Mucosa of gallbladder (tissue), 1 donor: Measurements from ENCODE around the gene ZBTB7C. TPM values are rescaled to one million over a fixed set of nuclear protein-coding genes. Genes with fewer than 3 reads are reported as not detected.

ENCODE experiments used
- DNase-seq: peaks from one replicate; pipeline ENCODE4 v3.0.0-alpha.2; 2020; ENCODE audit warnings: low spot score
- total RNA-seq: library from RNA; stranded (reverse); gene quantifications from one replicate; pipeline ENCODE4 v1.2.1, GENCODE V29; 2021
- donor health status: DM: no; HTN: no; CAD: no.

ZBTB7C gene
- total RNA-seq, 1 donor from 2014 or later = 24.1 TPM

DNA sequence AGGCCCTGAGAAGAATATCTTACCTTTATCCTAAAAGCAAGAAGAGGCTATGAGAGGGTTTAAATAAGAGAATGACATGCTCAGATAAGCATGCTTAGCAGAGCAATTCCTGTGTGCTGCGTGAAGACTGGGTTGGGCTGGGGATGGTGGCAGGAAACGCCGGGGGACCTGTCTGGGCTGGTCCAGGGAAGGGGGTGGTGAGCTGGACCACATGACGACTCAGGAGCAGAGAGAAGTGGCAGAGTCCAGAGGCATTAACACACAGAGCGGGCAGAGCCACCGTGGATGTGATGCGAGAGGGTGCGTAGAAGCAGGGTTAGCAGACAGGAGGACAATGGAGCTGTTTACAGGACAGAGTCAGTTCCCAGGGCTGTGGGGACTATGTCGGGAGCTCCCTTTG is 84.5 kb downstream of the ZBTB7C start:
- DNase-seq = no peak

DNA sequence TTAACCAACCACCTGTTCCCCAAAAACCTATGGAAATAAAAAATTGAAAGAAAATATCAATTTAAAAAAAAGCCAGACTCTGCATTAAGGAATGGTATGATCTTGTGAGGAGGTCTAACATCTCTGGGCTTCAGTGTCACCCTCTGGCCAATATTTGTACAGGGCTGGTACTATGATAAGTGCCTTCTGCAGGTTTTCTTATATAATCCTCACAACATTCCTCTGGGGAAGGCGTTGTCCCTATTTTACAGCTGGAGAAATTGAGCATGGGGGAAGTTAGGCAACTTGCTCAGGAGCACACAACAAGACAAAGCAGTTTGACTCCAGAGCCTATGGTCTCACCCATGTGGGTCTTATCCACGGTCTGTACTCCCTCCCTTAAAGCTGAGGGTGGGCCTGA is 86.0 kb downstream of the ZBTB7C start:
- DNase-seq = no peak

DNA sequence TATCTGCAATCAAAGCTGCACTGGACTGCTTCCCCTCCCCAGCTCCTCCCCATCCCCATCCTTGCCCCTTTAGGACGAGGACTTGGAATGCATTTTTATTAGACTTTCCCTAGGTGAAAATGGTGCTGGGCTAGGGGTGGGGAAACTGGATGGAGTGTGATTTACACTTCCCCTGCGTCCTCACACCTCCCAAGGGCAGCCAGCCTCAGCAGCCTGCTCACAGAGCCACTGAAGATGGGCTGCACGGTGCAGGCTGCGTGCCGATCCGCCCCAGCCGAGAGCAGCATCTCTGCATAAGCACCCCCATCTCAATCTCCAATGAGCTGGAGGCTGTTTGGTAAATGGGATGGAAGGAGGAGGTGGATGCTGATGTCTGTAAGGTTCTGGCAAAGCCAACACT is 87.6 kb downstream of the ZBTB7C start:
- no peak for DNase-seq

DNA sequence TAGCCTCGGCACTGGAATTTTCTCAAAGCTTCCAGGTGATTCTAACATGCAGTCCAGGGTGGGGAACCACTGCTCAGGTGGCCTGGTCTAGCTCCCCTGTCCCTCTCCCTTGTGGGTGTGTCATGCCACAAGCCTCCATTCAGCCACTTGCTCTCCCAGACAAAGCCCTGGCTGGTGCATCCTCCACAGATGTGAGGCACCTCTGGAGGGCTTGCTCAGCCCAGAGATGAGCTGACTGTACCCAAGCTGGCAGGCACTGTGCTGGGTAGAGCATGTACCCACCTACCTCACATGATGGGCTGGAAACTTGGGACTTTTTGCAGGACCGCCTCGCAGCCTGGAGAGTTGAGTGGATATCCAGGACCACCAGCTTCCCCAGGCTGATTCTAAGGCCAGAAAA is 88.1 kb downstream of the ZBTB7C start:
- DNase-seq = no peak

DNA sequence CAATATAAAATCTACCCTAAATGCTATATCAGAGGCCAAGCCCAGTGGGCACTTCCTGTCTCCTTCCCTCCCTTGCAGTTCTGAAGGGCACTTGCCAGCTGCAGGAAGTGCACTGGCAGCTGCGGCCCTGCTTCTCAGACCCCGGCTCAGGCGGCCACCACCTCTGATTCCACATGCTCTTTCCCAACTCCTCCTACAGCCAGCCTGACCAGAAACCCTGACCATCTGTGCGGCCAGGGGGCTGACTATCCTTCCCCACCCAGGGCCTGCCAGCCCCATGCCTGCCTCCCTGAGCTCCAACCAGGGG is 88.6 kb downstream of the ZBTB7C start:
- DNase-seq = no peak

DNA sequence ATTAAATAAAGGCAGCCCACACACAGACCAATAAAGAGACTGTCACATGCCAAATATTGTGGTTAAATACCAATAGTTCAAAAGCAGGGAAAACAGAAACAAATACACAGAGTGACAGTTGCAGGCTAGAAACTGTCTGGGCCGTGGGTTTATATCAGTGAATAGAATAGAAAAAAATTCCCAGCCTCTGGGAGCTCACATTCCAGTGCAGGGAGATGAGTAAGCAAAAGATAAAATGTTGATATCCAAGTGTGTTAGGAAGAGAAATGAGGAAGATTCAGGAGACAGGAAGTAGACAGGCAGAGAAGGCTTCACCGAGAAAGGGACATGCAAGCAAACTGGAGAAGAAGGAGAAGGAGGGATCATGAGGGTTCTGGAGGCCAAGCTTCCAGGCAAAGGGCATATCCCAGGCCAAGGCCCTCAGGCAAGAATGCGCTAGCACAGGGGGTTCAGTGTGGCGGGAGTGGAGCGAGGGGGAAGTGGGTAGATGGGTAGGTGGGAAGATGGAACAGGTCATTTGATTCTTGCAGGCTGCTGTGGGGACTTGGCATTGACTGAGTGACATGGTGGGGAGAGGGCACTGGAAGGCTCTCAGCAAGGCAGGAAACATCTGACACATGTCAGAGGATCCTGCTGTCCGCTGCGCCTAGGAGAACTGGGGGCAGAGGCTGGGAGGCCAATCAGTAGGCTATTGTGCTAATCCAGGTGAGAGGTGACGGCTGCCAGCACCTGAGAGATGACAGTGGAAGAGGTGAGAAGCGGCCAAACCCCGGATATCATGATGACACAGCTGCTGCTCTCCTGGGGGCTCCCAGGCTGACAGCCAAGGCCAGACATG is 89.2 kb downstream of the ZBTB7C start:
- DNase-seq = no peak

DNA sequence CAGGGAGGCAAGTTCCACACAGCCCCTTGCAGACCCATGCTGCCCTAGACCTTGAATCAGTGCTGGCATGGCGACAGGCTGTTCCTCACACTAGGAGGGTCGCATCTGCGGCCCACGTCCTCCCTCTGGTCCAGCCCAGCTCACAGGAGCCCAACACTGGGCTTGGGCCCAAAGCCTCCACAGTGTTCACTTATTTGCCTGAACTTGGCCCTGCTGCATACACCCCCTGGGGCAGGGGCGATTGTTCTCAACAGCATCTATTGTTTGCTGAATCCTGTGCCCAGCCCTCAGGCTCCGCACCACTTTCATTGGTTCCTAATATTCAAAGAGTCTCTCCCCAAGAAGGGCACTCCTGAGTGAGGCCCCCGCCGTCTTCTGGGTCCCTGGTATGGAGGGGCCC is 90.7 kb downstream of the ZBTB7C start:
- DNase-seq = no peak

DNA sequence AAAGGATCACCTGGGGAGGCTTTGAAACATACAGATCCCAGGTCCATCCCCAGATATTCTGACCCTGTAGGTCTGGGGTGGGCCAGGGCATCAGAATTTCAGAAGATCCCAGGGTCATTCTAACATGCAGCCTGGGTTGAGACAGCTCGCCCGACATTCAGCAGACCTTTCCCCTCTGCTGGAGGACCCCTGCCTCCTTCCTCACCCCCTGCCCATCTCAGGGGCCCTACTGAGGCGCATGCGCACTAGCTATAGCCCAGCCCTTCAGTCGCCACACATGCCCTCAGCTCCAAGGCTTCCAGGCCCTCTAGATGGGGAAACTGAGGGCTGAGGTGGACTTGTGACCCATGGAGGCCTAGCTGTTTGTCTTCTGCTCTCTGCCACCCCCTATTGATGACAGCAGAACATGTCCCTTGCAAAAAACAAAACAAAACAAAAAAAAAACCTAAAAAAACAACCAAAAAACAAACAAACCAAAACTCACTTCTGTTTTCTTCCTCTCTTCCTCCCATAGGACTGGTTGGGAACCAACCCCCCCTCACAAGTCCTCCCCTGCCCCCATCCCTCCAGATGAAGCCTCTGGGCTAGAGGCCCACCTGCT is 91.3 kb downstream of the ZBTB7C start:
- no peak for DNase-seq

DNA sequence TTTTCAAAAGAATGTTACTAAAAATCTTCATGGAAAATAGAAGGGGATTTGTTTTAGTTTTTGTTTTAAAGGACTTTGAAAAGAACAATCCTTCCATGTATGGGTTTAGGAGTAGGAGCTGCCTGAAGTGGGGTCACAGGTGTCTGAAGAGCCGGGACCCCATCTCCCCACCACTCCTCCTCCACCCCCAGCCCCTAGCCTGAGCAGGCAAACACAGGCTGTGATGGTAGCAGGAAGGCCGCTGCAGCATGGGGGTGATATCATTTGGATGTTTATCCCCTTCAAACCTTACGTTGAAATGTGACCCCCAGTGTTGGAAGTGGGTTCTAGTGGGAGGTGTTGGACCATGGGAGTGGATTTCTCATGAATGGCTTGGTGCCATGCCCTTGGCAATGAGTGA is 93.0 kb downstream of the ZBTB7C start:
- DNase-seq = no peak

DNA sequence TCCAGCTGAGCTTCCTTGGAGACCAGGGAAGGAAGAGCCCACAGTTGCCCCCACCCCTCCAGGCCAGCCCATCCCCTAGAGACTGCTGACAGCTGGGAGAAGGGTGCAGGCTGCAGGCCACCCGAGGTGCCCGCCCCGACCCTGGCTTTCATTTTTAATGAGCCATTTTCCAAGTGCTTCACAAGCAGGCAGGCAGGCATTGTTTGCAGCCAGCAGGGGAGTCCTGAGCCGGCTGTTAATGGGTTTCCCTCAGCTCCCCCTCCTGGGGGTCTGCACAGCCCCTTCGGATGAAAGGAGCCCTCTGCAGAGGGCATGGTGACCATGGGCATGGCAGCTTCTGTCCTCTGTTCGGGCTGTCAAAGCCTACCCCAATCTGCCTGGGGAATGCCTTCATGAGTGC is 94.5 kb downstream of the ZBTB7C start:
- no peak for DNase-seq

DNA sequence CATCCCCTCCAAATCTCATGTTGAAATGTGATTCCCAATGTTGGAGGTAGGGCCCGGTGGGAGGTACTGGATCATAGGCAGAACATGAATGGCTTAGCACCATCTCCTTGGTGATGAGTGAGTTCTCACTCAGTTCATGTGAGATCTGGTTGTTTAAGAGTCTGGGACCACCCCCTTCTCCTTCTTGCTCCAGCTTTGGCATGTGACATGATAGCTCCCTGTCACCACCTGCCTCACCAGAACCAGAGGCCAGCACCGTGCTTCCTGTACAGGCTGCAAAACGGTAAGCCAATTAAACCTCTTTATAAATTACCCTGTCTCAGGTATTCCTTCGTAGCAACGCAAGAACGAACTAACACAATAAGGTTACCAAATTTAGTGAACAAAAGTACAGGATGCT is 95.4 kb downstream of the ZBTB7C start:
- DNase-seq = no peak

DNA sequence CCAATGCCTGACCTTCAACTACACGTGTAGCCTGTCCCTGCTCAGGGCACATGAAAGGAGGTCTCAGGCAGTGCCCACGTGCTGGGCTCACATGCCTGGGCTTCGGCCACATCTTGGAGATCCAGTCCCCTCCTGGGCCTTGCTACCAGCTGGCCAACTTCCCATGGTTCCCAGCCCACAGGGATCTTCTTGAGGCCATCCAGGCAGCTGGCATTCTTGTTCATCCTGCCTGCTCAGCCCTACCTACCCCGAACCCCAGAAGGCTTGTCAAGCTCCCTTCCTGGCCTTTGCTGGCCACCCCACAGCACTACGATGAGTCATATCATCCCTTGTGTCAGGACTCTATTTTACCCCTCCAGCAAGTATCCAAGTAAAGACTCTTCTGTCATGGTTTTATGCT is 97.1 kb downstream of the ZBTB7C start:
- DNase-seq = no peak

DNA sequence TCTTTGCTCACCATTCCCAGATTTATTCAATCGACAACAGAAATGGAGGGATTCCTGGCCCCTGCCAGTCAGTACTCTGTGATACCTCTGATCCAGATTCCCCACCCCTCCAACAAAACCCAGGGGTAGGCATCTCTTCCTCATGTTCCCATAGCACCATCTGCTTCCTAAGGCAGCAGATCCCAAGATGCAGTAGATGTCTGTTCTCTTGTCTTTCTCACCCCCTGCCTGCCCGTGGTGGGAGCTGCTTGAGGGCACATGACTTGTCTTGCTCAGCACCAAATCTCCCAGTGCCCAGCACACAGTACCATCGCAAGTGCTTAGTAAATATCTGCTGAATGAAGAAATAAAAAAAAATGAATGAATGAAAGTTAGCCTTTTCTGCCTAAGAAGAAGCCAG is 98.2 kb downstream of the ZBTB7C start:
- no peak for DNase-seq

DNA sequence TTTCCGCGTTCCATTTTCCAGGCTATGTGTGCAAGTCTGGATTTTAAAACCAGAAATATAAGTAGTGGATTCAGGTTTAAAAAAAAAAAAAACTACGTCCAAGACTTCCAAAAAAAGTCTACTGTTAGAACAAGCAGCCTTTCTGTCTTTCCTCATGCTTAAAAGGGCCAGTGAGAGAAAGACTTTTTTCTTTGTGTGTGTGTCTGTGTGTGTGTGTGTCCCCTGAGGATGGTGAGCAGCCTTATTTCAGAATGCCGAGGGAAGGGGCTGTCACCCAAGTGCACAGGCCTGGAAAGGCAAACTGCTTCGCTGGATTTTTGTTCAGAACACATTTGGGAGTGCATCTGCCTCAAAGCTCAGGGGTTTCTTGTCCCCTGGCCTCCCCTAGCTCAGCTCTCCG is 98.8 kb downstream of the ZBTB7C start:
- DNase-seq = no peak

DNA sequence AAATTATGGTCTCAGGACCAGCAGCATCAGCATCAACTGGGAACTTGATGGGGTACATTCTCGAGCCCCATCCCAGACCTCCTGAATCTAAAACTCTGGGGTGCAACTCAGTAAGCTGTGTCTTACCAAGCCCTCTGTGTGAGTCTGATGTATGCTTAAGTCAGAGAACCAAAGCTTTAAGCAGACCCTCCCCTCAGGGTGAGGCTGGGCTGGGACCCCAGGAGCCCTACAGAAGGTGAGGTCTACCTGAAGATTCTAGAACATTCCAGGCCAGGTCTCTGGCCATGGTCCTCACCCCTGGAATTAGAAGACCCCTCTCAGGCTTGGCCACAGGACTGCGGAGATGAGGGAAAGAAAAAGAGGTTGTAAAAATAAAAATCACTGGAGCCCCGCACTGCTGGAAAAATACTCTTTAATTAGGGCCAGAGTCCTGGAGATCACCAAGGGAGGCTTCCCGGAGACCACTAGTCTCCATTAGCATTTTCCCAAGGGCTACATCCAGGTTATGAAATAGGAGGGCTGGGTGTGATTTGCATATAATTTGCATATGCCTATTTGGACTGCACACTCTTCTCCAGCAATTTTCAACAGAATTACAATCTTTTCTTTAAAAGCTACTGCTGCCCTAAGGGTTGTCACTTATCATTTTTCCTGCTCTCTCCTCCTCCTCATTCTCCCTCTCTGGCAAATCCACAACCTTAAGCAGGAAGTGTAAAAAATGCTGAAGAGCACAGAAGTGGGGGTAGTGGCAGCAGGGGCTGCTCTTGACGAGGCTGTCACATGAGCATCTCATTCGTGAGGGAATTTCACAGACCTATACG is 100.2 kb downstream of the ZBTB7C start:
- no peak for DNase-seq

DNA sequence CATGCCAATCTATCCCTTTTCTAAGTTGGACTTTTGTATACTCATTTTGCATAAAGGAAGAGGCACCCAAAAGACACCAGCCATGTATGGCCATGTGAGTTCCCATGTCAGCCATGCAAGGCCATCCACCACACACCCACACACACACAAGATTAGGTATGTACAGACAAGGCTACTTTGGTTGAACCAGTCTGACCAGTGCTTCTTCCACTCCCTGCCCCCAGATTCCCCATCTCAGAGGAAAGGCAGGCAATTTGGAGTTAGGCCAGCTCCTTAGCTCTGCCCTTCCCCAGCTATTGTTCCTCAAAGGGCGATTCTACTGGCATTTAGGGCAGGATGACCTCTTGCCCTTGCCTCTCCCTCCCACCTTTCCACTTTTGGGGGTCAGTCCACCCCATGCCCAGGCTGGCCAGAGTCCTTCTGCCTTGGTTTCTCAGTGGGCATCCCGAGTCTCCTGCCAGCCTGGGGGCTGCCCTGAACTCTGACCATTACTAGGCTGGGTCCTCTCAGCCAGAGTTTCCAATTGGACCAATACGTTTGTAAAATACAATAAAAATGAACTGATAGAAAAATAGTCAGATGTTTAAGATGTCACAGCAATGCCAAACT is 101.1 kb downstream of the ZBTB7C start:
- peak; percentile 72 for DNase-seq

DNA sequence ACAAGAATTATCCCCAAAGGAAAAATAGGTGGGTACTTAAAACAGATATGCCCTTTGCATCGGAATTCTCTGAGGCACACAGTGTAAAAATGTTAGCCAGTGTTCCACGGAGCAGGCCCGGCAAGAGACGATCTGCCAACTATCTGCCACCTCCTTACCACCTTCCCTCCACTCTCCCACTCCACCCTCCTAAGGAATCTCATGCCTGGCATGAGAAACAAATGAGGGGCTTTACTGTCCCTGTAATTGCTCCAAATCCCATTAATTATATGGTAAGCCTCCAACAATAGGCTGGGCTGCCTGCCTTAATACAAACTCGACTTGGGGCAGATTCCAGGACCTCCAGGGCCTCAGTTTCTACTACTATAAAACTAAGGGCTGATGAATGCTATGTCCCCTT is 102.3 kb downstream of the ZBTB7C start:
- DNase-seq = no peak

DNA sequence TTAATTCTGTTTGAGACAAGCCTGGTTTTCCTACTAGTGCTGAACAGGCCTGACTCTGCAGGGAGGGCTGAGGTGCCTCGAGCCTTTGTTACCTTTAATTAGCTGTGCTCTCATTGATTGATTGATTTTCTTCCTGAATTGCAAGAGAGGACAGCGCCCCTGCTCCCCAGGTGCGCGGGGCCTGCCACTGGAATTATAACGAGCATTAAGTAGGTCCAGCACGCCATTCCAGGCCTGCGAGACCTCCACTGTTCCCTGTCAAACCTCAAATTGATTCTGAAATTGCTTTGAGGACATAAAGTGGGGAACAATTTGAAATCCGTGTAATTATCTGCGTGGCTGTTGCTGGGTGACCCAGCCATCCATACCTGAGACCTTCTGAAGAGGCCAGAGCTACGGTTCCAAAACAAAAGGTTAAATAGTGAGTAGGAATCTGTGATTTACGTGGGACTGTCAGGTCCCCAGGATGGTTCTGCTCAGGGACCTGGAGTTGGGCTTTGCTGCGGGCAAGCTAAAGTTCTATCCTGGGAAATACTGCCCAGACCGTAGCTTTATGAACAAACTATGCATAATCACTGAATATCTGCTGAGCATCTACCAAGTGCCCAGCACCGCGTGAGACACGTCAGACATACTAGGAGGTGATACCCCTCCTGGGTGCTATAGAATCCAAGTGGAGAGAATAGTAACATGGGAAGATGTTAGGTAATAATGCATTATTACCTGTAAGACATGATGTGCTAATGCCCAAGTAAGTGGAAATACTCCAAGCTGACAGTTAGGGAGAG is 104.1 kb downstream of the ZBTB7C start:
- DNase-seq = no peak

DNA sequence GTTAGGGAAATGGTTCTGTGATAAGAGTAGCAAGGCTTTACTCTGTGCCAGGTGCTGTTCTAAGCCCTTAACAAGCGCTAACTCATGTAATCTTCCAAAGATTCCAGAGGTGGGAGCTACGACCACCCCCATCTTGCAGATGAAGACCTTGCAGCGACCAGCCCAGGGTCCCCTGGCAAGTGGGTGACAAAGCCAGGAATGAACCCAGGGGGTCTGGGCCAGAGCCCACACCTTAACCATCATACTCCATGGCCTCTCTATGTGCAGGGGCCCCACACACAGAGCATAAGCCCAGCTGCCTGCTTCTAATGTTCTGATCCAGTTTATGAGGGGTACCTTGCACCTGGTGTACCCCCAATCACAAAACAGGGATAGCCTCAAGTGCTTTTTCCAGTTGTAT is 105.3 kb downstream of the ZBTB7C start:
- DNase-seq = no peak

DNA sequence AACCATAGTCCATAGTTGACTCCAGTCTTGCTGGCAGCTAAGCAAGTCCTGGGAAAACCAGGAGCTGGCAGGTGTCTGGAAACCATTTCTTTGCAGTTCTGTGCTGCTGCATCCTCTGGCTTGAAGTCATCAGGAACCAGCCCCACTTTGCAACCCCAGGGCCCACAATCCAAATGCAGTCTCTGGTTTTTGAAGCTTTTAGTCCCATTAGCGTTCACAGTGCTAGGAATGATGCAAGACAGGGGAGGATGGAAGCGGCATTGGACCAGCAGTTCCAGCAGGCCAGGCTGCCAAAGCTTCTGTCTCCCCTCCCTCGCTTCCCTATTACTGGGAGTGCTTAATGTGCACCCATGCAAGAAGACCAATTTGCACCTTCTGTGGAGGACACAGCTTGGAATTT is 106.4 kb downstream of the ZBTB7C start:
- DNase-seq = no peak

DNA sequence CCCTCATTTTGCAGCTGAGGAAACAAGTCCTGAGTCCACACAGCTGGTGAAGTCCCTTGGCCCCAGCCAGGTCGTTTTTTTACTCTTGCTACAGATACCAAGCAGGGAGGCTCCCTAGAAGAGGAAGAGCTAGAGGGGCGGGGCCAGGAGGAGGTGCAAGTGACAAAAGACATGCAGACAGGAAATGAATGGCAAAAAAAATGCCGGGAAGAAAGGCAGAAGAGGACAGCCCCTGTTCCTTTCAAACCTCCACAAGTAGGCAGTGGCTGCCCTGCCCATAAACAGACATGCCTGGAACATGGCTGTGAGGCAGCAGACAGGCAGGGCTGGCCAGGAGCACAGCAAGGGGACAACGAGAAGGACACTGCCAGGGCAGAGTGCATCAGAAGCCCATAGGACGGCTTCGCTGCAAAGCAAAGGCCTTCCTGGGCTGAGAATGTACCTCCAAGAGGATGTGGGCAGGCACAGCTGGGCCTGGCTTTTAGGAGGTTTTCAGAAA is 108.7 kb downstream of the ZBTB7C start:
- peak; percentile 30 for DNase-seq

DNA sequence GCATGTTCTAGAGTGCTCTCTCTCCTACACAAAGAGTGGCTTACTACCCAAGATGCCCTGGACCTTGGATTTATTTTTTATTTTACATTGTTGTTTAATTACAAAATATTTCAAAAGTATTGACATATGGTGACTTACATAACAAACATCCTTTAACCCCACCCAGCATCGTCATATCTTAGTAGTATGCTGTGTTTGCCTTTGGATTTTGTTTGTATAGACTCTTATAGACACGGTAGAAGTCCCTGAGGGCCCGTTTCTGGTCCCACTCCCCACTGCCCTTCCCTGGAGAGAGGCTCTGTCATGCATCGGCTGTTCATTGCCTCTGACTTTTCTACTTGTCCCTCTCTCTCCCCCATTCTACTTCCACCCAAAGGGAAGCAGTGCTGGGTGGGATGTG is 112.0 kb downstream of the ZBTB7C start:
- no peak for DNase-seq
